ENCODE data around the gene ARL5B.

GRCh38 chr10:18675086-18675801 is 16.0 kb downstream of the ARL5B start:
- TF ChIP-seq CREB5 (CRISPR knock-in tag; IDR thresholded peaks at IDR 0.05; ENCODE audit: low read depth), result no peak
- TF ChIP-seq PPARA (CRISPR knock-in tag; IDR thresholded peaks at IDR 0.05; ENCODE audit: borderline replicate concordance), result no peak
- TF ChIP-seq, protein P1, sequence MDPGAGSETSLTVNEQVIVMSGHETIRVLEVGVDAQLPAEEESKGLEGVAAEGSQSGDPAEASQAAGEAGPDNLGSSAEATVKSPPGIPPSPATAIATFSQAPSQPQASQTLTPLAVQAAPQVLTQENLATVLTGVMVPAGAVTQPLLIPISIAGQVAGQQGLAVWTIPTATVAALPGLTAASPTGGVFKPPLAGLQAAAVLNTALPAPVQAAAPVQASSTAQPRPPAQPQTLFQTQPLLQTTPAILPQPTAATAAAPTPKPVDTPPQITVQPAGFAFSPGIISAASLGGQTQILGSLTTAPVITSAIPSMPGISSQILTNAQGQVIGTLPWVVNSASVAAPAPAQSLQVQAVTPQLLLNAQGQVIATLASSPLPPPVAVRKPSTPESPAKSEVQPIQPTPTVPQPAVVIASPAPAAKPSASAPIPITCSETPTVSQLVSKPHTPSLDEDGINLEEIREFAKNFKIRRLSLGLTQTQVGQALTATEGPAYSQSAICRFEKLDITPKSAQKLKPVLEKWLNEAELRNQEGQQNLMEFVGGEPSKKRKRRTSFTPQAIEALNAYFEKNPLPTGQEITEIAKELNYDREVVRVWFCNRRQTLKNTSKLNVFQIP (CRISPR knock-in tag; IDR thresholded peaks at IDR 0.05; ENCODE audit: borderline replicate concordance, low read depth), result no peak
- TF ChIP-seq ZFP30 (CRISPR knock-in tag; IDR thresholded peaks at IDR 0.05), result no peak
- no peak for TF ChIP-seq RARB (CRISPR knock-in tag; IDR thresholded peaks at IDR 0.05)
- no peak for TF ChIP-seq ARNTL (CRISPR knock-in tag; IDR thresholded peaks at IDR 0.05; ENCODE audit: borderline replicate concordance, low read depth)
- TF ChIP-seq GLIS3 (CRISPR knock-in tag; IDR thresholded peaks at IDR 0.05), result no peak
- no peak for TF ChIP-seq SNAI2 (CRISPR knock-in tag; IDR thresholded peaks at IDR 0.05)

Data from SK-N-SH treated with all-trans-retinoic acid at 6 μM for 48 hours (cell line).